GM15510 (cell line): Measurements from ENCODE around the gene NCK1.

Source experiments
- POLR2A ChIP-seq: IDR thresholded peaks from 3 replicates; pipeline ENCODE4 v1.6.1; 2011; ENCODE audit warnings: borderline replicate concordance; ENCODE audit not compliant: insufficient read length; ENCODE audit errors: extremely low read depth

Gene NCK1

DNA sequence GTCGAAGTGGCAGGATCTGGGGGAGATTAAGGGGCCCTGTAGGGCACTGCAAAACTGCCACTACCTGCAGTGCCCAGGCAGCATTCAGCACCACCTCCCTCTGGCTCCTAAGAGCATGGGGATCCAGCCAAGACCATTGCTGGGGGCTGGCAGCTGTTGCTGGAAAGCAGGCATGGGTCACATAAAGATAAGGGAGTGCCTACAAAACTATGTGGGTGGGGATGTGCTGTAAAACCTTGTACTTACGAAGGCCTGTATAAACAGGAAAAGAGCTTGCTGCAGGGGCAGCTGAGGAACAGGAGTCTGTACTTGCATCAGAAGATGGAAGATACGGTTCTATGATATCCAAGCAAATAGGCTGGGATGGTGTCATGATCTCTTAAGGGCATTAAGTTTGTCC is 122.8 kb downstream of the NCK1 start:
- no peak for TF ChIP-seq POLR2A

DNA sequence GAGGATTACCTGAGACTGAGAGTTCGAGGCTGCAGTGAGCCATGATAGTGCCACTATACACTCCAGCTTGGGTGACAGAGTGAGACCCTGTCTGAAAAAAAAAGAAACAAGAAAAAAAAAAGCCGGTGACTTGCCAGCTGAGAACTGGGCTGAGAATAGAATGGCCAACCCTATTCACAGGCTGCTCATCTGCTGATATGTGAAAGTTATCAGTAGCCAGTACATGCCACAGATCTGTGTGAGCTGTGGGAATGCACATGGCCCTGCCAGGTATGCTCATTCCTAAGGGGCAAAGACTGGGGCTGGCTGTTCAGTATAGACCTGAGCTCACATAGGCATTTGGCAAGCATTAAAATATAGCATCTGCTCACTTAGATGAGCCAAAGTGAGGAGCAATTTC is 126.6 kb downstream of the NCK1 start:
- no peak for TF ChIP-seq POLR2A

DNA sequence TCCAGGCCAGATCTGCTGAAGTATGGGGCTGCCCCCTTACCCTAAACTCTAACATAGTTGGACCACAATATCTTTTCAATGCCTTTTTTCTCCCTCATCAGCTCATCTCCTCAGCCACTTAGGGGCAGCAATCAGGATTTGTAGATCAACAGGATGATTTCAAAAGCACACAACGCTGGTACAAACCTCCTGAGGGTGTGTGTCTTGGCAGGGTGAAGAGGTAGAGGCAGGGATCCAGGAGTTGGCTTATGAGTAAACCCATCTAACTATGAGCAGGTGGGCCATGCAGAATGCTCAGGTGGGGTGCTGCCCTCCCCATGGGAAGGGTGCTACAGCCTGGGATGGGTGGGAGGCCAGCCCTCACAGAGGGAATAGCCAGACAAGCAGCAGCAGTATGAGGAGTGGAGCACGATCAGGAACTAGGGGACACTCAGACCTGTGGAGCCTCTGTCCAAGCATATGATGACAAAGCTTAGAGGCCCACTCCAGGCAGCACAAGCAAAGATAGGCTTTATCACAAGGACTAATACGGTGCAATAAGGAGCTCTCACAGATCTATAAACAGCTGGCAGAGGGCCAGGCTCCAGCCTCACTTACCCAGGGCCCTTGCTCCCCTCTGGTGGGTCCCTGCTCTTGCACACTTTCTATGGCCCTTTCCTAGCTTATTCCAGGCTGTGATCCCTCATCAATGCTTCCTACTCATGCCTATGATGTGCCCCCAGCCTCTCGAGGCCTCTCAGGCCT is 127.9 kb downstream of the NCK1 start:
- TF ChIP-seq POLR2A = no peak

DNA sequence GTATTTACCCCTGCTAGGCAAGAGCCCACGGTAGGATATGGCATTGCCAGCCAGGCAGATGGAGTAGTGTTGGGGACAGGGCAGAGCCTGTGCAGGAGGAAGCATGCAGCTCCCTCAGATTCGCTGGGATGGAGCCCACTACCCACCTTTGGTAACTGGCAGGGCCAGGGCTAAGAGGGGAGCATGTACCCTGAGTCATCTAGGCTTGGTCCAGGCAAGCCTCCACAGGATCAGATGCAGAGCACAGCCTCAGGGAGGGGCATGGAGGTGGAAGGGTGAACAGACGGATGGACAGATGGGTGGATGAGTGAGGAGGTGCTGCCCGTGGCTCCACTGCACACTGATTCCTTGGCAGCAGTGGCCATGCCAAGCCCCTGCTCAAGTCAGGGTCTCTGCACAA is 128.8 kb downstream of the NCK1 start:
- TF ChIP-seq POLR2A = no peak

DNA sequence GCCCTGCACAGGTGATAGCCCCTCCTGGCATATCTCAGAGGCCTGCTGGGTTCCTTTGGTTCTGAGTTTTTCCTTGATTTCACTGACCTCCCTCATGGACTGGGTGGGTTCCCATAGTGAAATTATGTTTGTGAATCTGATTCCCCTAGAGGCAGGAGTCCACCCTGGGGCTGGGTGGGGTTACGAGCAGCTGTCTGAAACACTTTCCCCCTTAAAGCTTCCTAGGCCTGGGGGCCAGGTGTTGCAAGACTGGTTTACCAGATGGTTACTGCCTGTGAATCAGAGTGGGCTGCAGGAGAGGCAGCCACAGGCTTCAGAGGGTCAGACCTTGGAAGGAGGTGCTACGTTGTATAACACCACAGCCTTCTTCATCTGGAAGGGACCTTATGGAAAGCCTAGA is 130.1 kb downstream of the NCK1 start:
- TF ChIP-seq POLR2A = no peak

DNA sequence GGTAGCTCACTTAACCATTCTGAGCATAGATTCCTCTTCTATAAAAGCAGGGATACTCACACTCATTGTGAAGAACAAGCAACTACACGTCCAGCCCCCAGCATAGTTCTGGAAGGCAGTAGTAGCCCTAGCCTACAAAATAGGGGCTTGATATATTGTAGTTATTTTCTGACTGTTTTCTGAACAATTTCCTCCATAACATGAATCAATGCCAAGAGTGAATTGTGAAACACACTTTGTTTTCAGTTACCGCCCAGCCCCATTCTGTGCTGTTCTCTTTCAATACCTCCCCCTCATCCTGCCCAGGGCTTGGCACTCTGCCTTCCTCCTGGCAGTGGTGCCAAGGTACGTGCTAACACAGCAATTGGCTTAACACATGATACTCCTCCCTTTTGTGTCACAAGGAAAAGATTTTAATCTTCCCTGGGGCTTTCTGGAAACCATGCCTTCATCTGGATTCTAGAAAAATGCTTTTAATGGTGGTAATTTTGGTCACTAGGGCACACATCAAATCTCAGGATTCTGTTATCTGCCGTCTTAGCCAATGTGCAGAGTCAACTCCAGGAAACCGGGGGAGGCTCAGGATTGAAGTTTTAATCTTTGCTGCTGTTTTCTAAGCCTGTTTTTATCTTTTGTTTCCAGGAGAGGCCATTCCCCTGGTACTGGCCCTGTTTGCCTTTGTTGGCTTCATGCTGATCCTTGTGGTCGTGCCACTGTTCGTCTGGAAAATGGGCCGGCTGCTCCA is 132.9 kb downstream of the NCK1 start:
- TF ChIP-seq POLR2A = no peak

DNA sequence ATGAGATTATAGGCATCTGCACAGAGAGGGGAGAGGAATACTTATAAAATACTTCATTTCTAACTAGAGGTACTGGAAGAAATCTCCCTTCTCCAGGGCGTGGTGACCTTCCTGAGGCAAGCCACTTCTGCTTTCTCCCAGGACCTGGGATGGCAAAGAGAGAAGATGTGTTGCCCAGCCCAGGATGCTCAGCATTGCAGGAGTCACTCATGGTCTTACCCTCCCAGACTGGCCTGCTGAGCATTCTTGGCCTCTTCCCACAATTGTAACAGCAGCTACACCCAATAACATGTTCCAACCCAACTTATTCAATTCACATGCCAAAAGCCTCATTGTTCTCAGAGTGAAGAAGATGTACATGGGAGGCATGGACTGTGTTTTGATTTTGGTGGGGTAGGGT is 133.6 kb downstream of the NCK1 start:
- TF ChIP-seq POLR2A = no peak
